Measurements from ENCODE around the gene SEMA4A. TPM values are rescaled to one million over a fixed set of nuclear protein-coding genes. Genes with fewer than 3 reads are reported as not detected.

The SEMA4A gene
- total RNA-seq, 2 experiments from 2014 or later: 77.8 to 196 TPM

DNA sequence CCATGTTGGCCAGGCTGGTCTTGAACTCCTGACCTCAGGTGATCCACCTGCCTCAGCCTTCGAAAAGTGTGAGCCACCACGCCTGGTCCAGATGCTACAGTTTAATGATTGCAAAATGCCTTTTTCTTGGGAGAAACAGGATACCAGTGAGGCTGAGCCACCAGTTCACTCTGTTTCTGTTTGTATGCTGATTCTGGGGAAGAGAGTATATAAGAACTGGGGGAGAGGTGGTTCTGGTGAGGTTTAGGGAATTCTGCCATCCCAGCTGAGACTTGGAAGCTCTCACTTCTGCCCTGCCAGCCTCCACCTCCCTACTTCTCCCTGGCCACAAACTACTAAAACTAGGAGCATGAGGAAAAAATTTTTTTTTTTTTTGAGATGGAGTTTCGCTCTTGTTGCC, 51.3 kb downstream of the SEMA4A start:
- ChIA-PET POLR2A (no interaction called here), CTCF (ENCODE audit: unreplicated experiment) (no interaction called here)
- TF ChIP-seq, protein P1, sequence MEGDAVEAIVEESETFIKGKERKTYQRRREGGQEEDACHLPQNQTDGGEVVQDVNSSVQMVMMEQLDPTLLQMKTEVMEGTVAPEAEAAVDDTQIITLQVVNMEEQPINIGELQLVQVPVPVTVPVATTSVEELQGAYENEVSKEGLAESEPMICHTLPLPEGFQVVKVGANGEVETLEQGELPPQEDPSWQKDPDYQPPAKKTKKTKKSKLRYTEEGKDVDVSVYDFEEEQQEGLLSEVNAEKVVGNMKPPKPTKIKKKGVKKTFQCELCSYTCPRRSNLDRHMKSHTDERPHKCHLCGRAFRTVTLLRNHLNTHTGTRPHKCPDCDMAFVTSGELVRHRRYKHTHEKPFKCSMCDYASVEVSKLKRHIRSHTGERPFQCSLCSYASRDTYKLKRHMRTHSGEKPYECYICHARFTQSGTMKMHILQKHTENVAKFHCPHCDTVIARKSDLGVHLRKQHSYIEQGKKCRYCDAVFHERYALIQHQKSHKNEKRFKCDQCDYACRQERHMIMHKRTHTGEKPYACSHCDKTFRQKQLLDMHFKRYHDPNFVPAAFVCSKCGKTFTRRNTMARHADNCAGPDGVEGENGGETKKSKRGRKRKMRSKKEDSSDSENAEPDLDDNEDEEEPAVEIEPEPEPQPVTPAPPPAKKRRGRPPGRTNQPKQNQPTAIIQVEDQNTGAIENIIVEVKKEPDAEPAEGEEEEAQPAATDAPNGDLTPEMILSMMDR (conservative IDR thresholded peaks at IDR 0.05; ENCODE audit: low read length): no peak
- H3K4me1 ChIP-seq (ENCODE audit: insufficient read depth, low read length, poor library complexity, severe bottlenecking): no peaks in the 10 kb centered on the region
- H4K20me1 ChIP-seq (ENCODE audit: insufficient read depth, low read length): no peaks in the 10 kb centered on the region
- no peaks in the 10 kb centered on the region for H3K9me3 ChIP-seq (ENCODE audit: low read length)
- no peak for DNase-seq (ENCODE audit: low spot score)
- no peak overlapping the region for H3K27ac ChIP-seq (ENCODE audit: low read depth, low read length, poor library complexity, severe bottlenecking)
- no peak overlapping the region for H3K4me3 ChIP-seq (ENCODE audit: low read depth, low read length, poor library complexity, severe bottlenecking)
- no peaks in the 10 kb centered on the region for H3K9me2 ChIP-seq (ENCODE audit: insufficient read depth, low read length)
- intact Hi-C loops (cut with micrococcal nuclease; ENCODE audit: unreplicated experiment): no loop called here
- no TSS peak for BruUV-seq (replicated peaks)
- H3K79me2 ChIP-seq (ENCODE audit: insufficient read depth, low read depth, low read length): peaks cover 14% of the 10 kb centered on the region; the same call in 1 of the 2 replicates
- H3K36me3 ChIP-seq (ENCODE audit: insufficient read depth, low read length): peaks cover 86% of the 10 kb centered on the region
- H3K4me2 ChIP-seq (ENCODE audit: low read length): no peak overlapping the region
- no peak overlapping the region for H2AFZ ChIP-seq (ENCODE audit: low read length)

- Histone ChIP-seq H4K20me1 (ENCODE audit: insufficient read depth, low read length) (no peaks in the 10 kb centered on the region), H3K79me2 (ENCODE audit: insufficient read depth, low read depth, low read length) (peaks cover 25% of the 10 kb centered on the region), H3K4me1 (ENCODE audit: insufficient read depth, low read length, poor library complexity, severe bottlenecking) (peaks cover 16% of the 10 kb centered on the region), H3K36me3 (ENCODE audit: insufficient read depth, low read length) (peaks cover 65% of the 10 kb centered on the region), H3K4me3 (ENCODE audit: low read depth, low read length, poor library complexity, severe bottlenecking) (no peak overlapping the region), H3K9me3 (ENCODE audit: low read length) (no peaks in the 10 kb centered on the region), H2AFZ (ENCODE audit: low read length) (no peak overlapping the region), H3K9me2 (ENCODE audit: insufficient read depth, low read length) (no peaks in the 10 kb centered on the region), H3K4me2 (ENCODE audit: low read length) (no peak overlapping the region), H3K27ac (ENCODE audit: low read depth, low read length, poor library complexity, severe bottlenecking) (no peak overlapping the region)
- BruUV-seq (replicated peaks): no TSS peak
- ChIA-PET CTCF (ENCODE audit: unreplicated experiment) (no interaction called here), POLR2A (interaction anchor here (0.8 to 2.9 kb wide), 2 partner anchors 59 to 61 kb away, joined by 3 to 9 read pairs; no protein-coding TSS in a partner anchor)
- no peak for TF ChIP-seq EZH2phosphoT487 (IDR thresholded peaks at IDR 0.05; ENCODE audit: borderline replicate concordance, low read depth, low read length)
- TF ChIP-seq, protein P1 (conservative IDR thresholded peaks at IDR 0.05; ENCODE audit: low read length): no peak
- DNase-seq (ENCODE audit: low spot score): no peak
- intact Hi-C loops (cut with micrococcal nuclease; ENCODE audit: unreplicated experiment): loop anchor here (5.0 kb wide), 1 partner anchor 119 kb away; no protein-coding TSS in a partner anchor
Observed at GRCh38 chr1:156211243-156211642, 57.9 kb downstream of the SEMA4A start.

DNA sequence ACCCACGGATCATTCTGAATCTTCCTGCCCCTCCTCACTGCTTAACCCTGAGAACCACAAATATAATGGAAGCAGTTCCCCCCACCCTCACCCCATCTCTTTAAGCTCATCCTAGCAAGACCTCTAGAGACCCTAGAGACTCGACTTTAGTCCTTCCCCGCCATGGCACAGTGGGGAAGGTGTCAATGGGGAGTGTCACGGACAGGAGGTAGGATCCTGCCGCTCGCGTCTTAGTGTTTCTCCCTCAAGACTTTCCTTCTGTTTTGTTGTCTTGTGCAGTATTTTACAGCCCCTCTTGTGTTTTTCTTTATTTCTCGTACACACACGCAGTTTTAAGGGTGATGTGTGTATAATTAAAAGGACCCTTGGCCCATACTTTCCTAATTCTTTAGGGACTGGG, 58.7 kb downstream of the SEMA4A start:
- ChIA-PET POLR2A (interaction anchor here (0.5 to 2.9 kb wide), 7 partner anchors 13 to 111 kb away, joined by 3 to 18 read pairs (median 9); no protein-coding TSS in a partner anchor), CTCF (ENCODE audit: unreplicated experiment) (interaction anchor here (1.0 kb wide), 1 partner anchor 18 kb away, joined by 4 read pairs; the partner anchor contains the start of gene SLC25A44)
- intact Hi-C loops (cut with micrococcal nuclease; ENCODE audit: unreplicated experiment): loop anchor here (2.0 to 5.0 kb wide), 2 partner anchors 55 to 120 kb away; no protein-coding TSS in a partner anchor
- H3K4me3 ChIP-seq (ENCODE audit: low read depth, low read length, poor library complexity, severe bottlenecking): peak overlapping the region; percentile 78
- peak overlapping the region; percentile 74 for H3K27ac ChIP-seq (ENCODE audit: low read depth, low read length, poor library complexity, severe bottlenecking)
- TF ChIP-seq, protein P1 (conservative IDR thresholded peaks at IDR 0.05; ENCODE audit: low read length): no peak
- no peak for TF ChIP-seq EZH2phosphoT487 (IDR thresholded peaks at IDR 0.05; ENCODE audit: borderline replicate concordance, low read depth, low read length)
- H3K4me2 ChIP-seq (ENCODE audit: low read length): peak overlapping the region; percentile 90
- peak overlapping the region; percentile 78; the same call in 1 of the 2 replicates for H2AFZ ChIP-seq (ENCODE audit: low read length)
- H3K79me2 ChIP-seq (ENCODE audit: insufficient read depth, low read depth, low read length): peaks cover 25% of the 10 kb centered on the region
- no peaks in the 10 kb centered on the region for H3K9me3 ChIP-seq (ENCODE audit: low read length)
- peaks cover 16% of the 10 kb centered on the region for H3K4me1 ChIP-seq (ENCODE audit: insufficient read depth, low read length, poor library complexity, severe bottlenecking)
- no peaks in the 10 kb centered on the region for H4K20me1 ChIP-seq (ENCODE audit: insufficient read depth, low read length)
- no peaks in the 10 kb centered on the region for H3K9me2 ChIP-seq (ENCODE audit: insufficient read depth, low read length)
- no TSS peak for BruUV-seq (replicated peaks)
- peaks cover 58% of the 10 kb centered on the region for H3K36me3 ChIP-seq (ENCODE audit: insufficient read depth, low read length)
- DNase-seq (ENCODE audit: low spot score): no peak
